HepG2 (cell line): ENCODE measurements around the gene GNAI2. TPM values are rescaled to one million over a fixed set of nuclear protein-coding genes. Genes with fewer than 3 reads are reported as not detected.

ENCODE experiments used
- ATAC-seq: fragments of 200-7000 bp; cut with Tn5 transposase; 3 replicates; pipeline ENCODE4 v1.9.1; 2020; ENCODE audit warnings: mild to moderate bottlenecking, moderate library complexity
- BruUV-seq: library from RNA; stranded (reverse); fragments of 400-500 nt; replicated peaks from 2 replicates; lab custom pipeline; 2021; lab: Mats Ljungman, UMichigan
- CTCF ChIA-PET: fragments of 300-600 bp; formaldehyde crosslinking; extraction: SDS; loops from one replicate; lab custom pipeline; 2021; ENCODE audit warnings: low total read pairs, inconsistent platforms, low intra/inter-chr PET ratio; lab: Yijun Ruan, JAX
- POLR2A ChIA-PET: fragments of 350-600 bp; sonication (Branson Sonifier 250); formaldehyde crosslinking; loops from one replicate; lab custom pipeline; 2020; ENCODE audit warnings: antibody characterized with exemption, inconsistent platforms; lab: Yijun Ruan, JAX
- DNase-seq: peaks from one replicate; pipeline ENCODE4 v3.0.0-alpha.2; 2015; ENCODE audit warnings: low spot score
- FAIRE-seq: peaks from 3 replicates; lab custom pipeline; 2011; peaks lifted over from hg19 to GRCh38; lab: Jason Lieb, UNC
- H2AFZ ChIP-seq: one replicate; pipeline ENCODE4 v1.6.1; 2011; ENCODE audit warnings: low read length, inconsistent platforms
- H3K27ac ChIP-seq: fragments of 300-600 bp; 3 replicates; pipeline ENCODE4 v1.8.0; 2011; ENCODE audit warnings: mixed run types, mild to moderate bottlenecking, mixed read lengths, low read length, inconsistent platforms; ENCODE audit not compliant: insufficient read depth; ENCODE audit errors: extremely low read length
- H3K27me3 ChIP-seq, 2 experiments: fragments of 200-600 bp in 1 of 2; 2 replicates in 1 of 2; 3 replicates in 1 of 2; pipeline versions ENCODE4 v1.6.0 to v1.8.0; 2011; ENCODE audit warnings: low read length in 2 of 2, mild to moderate bottlenecking in 2 of 2, moderate library complexity in 2 of 2, inconsistent platforms in 1 of 2; ENCODE audit not compliant: insufficient read depth in 2 of 2, control insufficient read depth in 1 of 2
- H3K36me3 ChIP-seq, 2 experiments: fragments of 200-600 bp in 1 of 2; replicated peaks in 1 of 2; 2 replicates in 1 of 2; 3 replicates in 1 of 2; pipeline versions ENCODE4 v1.5.1 to v1.8.0; 2011; ENCODE audit warnings: low read length in 2 of 2, inconsistent platforms in 1 of 2; ENCODE audit not compliant: insufficient read depth in 2 of 2, control insufficient read depth in 1 of 2
- H3K4me1 ChIP-seq: 2 replicates; pipeline ENCODE4 v1.5.1; 2012; ENCODE audit warnings: low read length, inconsistent platforms; ENCODE audit not compliant: insufficient read depth
- H3K4me2 ChIP-seq: 2 replicates; pipeline ENCODE4 v1.6.0; 2011; ENCODE audit warnings: low read depth, low read length, inconsistent platforms
- H3K4me3 ChIP-seq, 3 experiments: fragments of 200-600 bp in 1 of 3; sonication (generic), shearing (Covaris generic) in 1 of 3; replicated peaks in 1 of 3; 2 replicates each; pipeline ENCODE4 v1.5.1; 2011 to 2016; ENCODE audit warnings: low read length in 3 of 3, inconsistent platforms in 2 of 3, low read depth in 2 of 3, mild to moderate bottlenecking in 2 of 3, control low read depth in 1 of 3, mixed read lengths in 1 of 3; ENCODE audit not compliant: insufficient read depth in 1 of 3
- H3K79me2 ChIP-seq: one replicate; pipeline ENCODE4 v1.6.1; 2011; ENCODE audit warnings: low read length, inconsistent platforms; ENCODE audit not compliant: insufficient read depth
- H3K9ac ChIP-seq: 2 replicates; pipeline ENCODE4 v1.6.0; 2011; ENCODE audit warnings: mild to moderate bottlenecking, low read depth, low read length, inconsistent platforms; ENCODE audit not compliant: insufficient read depth
- H3K9me3 ChIP-seq: 2 replicates; pipeline ENCODE4 v1.5.1; 2012; ENCODE audit warnings: mild to moderate bottlenecking, low read length
- H4K20me1 ChIP-seq: 2 replicates; pipeline ENCODE4 v1.6.0; 2011; ENCODE audit warnings: inconsistent platforms, mild to moderate bottlenecking, low read length, moderate library complexity; ENCODE audit not compliant: insufficient read depth
- KDM3A ChIP-seq: IDR thresholded peaks from 2 replicates; pipeline ENCODE4 v1.6.1; 2018; ENCODE audit warnings: low read depth, missing compliant biosample characterization
- RERE ChIP-seq: IDR thresholded peaks from 2 replicates; pipeline ENCODE4 v1.6.1; 2016; ENCODE audit warnings: low read depth, missing genetic modification reagents, missing compliant biosample characterization
- SMARCE1 ChIP-seq: fragments of 450-650 bp; IDR thresholded peaks from 2 replicates; pipeline ENCODE4 v1.6.1; 2017; ENCODE audit warnings: borderline replicate concordance
- TBL1XR1 ChIP-seq: fragments of 150-350 bp; IDR thresholded peaks from 2 replicates; pipeline ENCODE4 v1.6.1; 2014; ENCODE audit warnings: borderline replicate concordance, low read length; ENCODE audit not compliant: partially characterized antibody
- TIGD3 ChIP-seq: sonication (generic); formaldehyde crosslinking; IDR thresholded peaks from 2 replicates; pipeline ENCODE4 v1.5.1; 2020; ENCODE audit warnings: mild to moderate bottlenecking, missing genetic modification reagents, borderline replicate concordance
- ZBTB33 ChIP-seq: sonication (generic); formaldehyde crosslinking; IDR thresholded peaks from 2 replicates; pipeline ENCODE4 v1.4.0; 2020; ENCODE audit warnings: missing genetic modification reagents
- ZNF329 ChIP-seq: sonication (generic); formaldehyde crosslinking; IDR thresholded peaks from 2 replicates; pipeline ENCODE4 v1.9.0; 2021; ENCODE audit warnings: low read depth, mild to moderate bottlenecking, missing genetic modification reagents
- ZNF33A ChIP-seq: sonication (generic); formaldehyde crosslinking; IDR thresholded peaks from 2 replicates; pipeline ENCODE4 v1.5.1; 2020; ENCODE audit warnings: missing genetic modification reagents, mild to moderate bottlenecking, moderate library complexity, borderline replicate concordance
- ZNF446 ChIP-seq: sonication (generic); formaldehyde crosslinking; IDR thresholded peaks from 2 replicates; pipeline ENCODE4 v1.5.0; 2020; ENCODE audit warnings: mild to moderate bottlenecking, missing genetic modification reagents
- ZNF709 ChIP-seq: sonication (generic); formaldehyde crosslinking; IDR thresholded peaks from 2 replicates; pipeline ENCODE4 v1.5.0; 2020; ENCODE audit warnings: mild to moderate bottlenecking, missing genetic modification reagents
- ZNF737 ChIP-seq: sonication (generic); formaldehyde crosslinking; IDR thresholded peaks from 2 replicates; pipeline ENCODE4 v1.5.0; 2020; ENCODE audit warnings: missing genetic modification reagents, mild to moderate bottlenecking, borderline replicate concordance
- ZNF749 ChIP-seq: sonication (generic); formaldehyde crosslinking; IDR thresholded peaks from 2 replicates; pipeline ENCODE4 v1.8.0; 2022; ENCODE audit warnings: mild to moderate bottlenecking, missing genetic modification reagents, moderate library complexity, borderline replicate concordance
- ZNF75D ChIP-seq: sonication (generic); formaldehyde crosslinking; IDR thresholded peaks from 2 replicates; pipeline ENCODE4 v1.8.1; 2023; ENCODE audit warnings: missing genetic modification reagents, mild to moderate bottlenecking, borderline replicate concordance
- WGBS: methylation state at CpG from one replicate; pipeline ENCODE4 v1.1.6; 2017; ENCODE audit warnings: low lambda C conversion rate; 5-methylcytosine and 5-hydroxymethylcytosine counted together
- in situ Hi-C: cut with HindIII; loops from 2 replicates; pipeline ENCODE4 v1.10.0; 2017; ENCODE audit warnings: low pct_unique_long_range_greater_than_20kb; ENCODE audit not compliant: extremely low pct_ligation_motif_present
- intact Hi-C: fragments of 100-400 bp; cut with micrococcal nuclease; formaldehyde crosslinking; loops from one replicate; pipeline ENCODE4 v1.10.0; 2022; ENCODE audit not compliant: unreplicated experiment
- polyA plus RNA-seq, 8 experiments: library from polyadenylated mRNA; depleted of rRNA in 3 of 8; stranded (reverse) in 7 of 8; unstranded in 1 of 8; fragments of >200 nt; fragmentation: Illumina TruSeq in 4 of 8; extraction: Trizol in 4 of 8; gene quantifications; 2 replicates each; pipeline versions ENCODE4 v1.2.1 to v1.2.3, GENCODE V29; 2011 to 2016; ENCODE audit warnings: low read depth in 4 of 8, missing spikeins in 1 of 8, mixed read lengths in 1 of 8; ENCODE audit not compliant: insufficient read depth in 1 of 8
- total RNA-seq, 5 experiments: library from RNA; depleted of rRNA; stranded (reverse); fragments of >200 nt; fragmentation: Illumina TruSeq; extraction: Trizol; gene quantifications; 2 replicates each; pipeline ENCODE4 v1.2.3, GENCODE V29; 2016; ENCODE audit warnings: low read depth in 1 of 5

The GNAI2 gene
- total and polyA plus RNA-seq, 2 of the 13 experiments (the other 11 are each of a cell fraction or from before 2014, with no cell fraction given), result 51.1 to 66.2 TPM

GRCh38 chr3:50208677-50209344 lies 27.2 kb upstream of the GNAI2 start:
- WGBS, result 0% methylated on average over 11 of the region's 14 CpGs
- H3K4me3 ChIP-seq, result peak overlapping the region in 2 of 3 experiments; percentile 35 to 64; a peak in 4 of 6 replicates
- peaks cover 4% of the 10 kb centered on the region; the same call in 1 of the 2 replicates for H4K20me1 ChIP-seq
- H3K27ac ChIP-seq, result peak overlapping the region; percentile 99
- H3K4me1 ChIP-seq, result peaks cover 87% of the 10 kb centered on the region
- no peaks in the 10 kb centered on the region for H3K27me3 ChIP-seq
- intact Hi-C loops (no loop called here), in situ Hi-C loops (no loop called here)
- POLR2A ChIA-PET, result interaction anchor here (0.8 to 16.5 kb wide), 17 partner anchors 3 to 94 kb away, joined by 3 to 844 read pairs (median 12); partner anchors contain the start of genes GNAI2, HYAL1, HYAL3 and IFRD2
- H2AFZ ChIP-seq, result no peak overlapping the region
- ATAC-seq (peak; percentile 37), FAIRE-seq (peak; percentile 93), DNase-seq (peak; percentile 93)
- peak overlapping the region; percentile 70 for H3K9ac ChIP-seq
- peaks cover 0 to 4% of the 10 kb centered on the region in 2 experiments; a peak in 2 of 5 replicates for H3K36me3 ChIP-seq
- BruUV-seq, result no TSS peak
- CTCF ChIA-PET, result no interaction called here
- peaks cover 57% of the 10 kb centered on the region for H3K79me2 ChIP-seq
- H3K4me2 ChIP-seq, result peak overlapping the region; percentile 85
- H3K9me3 ChIP-seq, result no peaks in the 10 kb centered on the region
- TF ChIP-seq KDM3A (CRISPR knock-in tag), result peak; percentile 83
- no peak for TF ChIP-seq ZNF749 (CRISPR knock-in tag)
- TF ChIP-seq ZNF329, result no peak
- TF ChIP-seq TBL1XR1, result no peak
- peak; percentile 65 for TF ChIP-seq RERE
- TF ChIP-seq ZNF33A (CRISPR knock-in tag), result no peak
- TF ChIP-seq ZNF709 (CRISPR knock-in tag), result peak; percentile 65; the same call in 1 of the 2 replicates
- no peak for TF ChIP-seq ZNF446 (CRISPR knock-in tag)
- peak; percentile 86; the same call in 1 of the 2 replicates for TF ChIP-seq ZNF737 (CRISPR knock-in tag)
- TF ChIP-seq TIGD3 (CRISPR knock-in tag), result 0 out of 2 replicates have a peak, but pooled peaks have one; percentile 41
- TF ChIP-seq SMARCE1, result no peak
- no peak for TF ChIP-seq ZNF75D (CRISPR knock-in tag)
- no peak for TF ChIP-seq ZBTB33 (CRISPR knock-in tag)
